ENCODE measurements around the gene PPEF2.

PPEF2 gene

DNA sequence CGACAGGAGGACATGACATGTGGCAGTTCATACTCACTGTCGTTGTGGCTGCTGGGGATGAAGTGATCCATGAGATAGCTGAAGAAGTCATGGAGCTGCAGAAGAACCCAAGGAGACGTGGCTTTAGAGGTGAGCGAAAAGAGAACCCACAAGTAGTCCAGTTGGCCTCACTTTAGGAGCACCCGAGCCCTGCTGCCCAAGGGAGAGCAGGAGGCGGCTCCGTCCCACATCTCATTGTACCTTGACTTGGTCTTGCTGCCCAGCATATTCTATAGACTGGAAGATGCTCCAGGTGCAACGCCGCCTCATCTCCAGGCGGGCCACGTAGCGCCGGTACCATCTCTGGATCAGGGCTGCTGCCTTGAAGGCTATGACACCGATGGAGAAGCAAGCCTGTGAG lies 10.6 kb downstream of the PPEF2 start:
- in situ Hi-C loops (cut with HindIII; ENCODE audit: low pct_ligation_motif_present, low sequenced_read_pairs), result no loop called here
- TF ChIP-seq CTCF (IDR thresholded peaks at IDR 0.05; ENCODE audit: low read depth, low read length, missing control alignments), result no peak
- Histone ChIP-seq H3K36me3 (replicated peaks) (no peaks in the 10 kb centered on the region), H3K27ac (no peak overlapping the region), H3K27me3 (replicated peaks) (no peaks in the 10 kb centered on the region), H3K4me3 (ENCODE audit: low read depth, low read length) (no peak overlapping the region)
- no peak for DNase-seq

DNA sequence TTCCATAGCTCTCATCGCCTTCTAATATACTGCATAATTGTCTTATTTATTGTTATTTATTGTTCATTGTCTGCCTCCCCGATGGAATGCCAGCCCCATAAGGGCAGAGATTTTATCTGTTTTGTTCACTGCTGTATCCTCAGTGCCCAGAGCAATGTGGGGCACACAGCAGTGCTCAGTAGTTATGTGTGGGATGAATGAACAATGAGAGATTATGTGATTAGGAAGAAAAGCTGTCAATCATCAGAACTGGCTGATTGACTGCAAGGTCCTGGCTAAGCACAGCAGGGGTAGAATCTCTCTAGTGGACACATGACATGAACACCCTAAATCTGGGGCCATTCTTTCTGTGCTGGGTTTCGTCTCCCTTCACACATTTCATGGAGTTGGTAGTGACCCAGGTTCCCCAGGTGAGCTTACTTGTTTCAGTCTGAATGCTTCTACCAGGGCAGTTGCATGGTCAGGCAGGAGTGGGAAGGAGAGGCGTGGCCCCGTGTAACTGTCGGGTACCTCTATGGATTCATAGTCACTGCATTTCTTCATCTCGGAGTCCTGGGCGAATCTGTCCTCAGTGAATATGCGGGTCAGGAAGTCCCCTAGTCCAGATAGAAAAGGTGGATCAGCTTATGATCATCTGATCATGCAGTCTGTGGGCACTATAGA lies 12.6 kb downstream of the PPEF2 start:
- in situ Hi-C loops (cut with HindIII; ENCODE audit: low pct_ligation_motif_present, low sequenced_read_pairs), result no loop called here
- no peak for DNase-seq
- Histone ChIP-seq H3K36me3 (replicated peaks) (no peaks in the 10 kb centered on the region), H3K27me3 (replicated peaks) (no peaks in the 10 kb centered on the region), H3K27ac (no peak overlapping the region), H3K4me3 (ENCODE audit: low read depth, low read length) (no peak overlapping the region)
- TF ChIP-seq CTCF (IDR thresholded peaks at IDR 0.05; ENCODE audit: low read depth, low read length, missing control alignments), result no peak

DNA sequence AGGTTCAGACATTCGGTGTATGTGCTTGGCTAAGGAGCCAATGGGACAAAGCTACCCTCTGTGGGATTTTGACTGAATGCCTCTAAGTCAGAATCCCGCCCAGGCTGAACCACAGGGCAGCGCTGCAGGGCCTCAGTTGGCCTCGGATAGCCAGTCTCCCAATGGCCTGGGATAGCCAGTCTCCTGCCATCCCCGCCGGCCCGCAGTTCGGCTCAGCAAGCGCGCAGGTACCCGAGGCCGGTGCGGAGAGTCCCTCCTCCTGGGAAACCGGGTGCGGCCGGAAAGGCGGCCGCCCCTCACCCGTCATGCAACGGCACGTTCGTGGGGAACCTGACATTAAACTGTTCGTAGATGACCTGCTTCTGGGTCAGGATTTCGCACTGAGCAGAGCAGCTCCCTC lies 16.1 kb downstream of the PPEF2 start:
- Histone ChIP-seq H3K27me3 (replicated peaks) (no peaks in the 10 kb centered on the region), H3K4me3 (ENCODE audit: low read depth, low read length) (no peak overlapping the region), H3K36me3 (replicated peaks) (no peaks in the 10 kb centered on the region), H3K27ac (no peak overlapping the region)
- DNase-seq, result no peak
- in situ Hi-C loops (cut with HindIII; ENCODE audit: low pct_ligation_motif_present, low sequenced_read_pairs), result no loop called here
- no peak for TF ChIP-seq CTCF (IDR thresholded peaks at IDR 0.05; ENCODE audit: low read depth, low read length, missing control alignments)

DNA sequence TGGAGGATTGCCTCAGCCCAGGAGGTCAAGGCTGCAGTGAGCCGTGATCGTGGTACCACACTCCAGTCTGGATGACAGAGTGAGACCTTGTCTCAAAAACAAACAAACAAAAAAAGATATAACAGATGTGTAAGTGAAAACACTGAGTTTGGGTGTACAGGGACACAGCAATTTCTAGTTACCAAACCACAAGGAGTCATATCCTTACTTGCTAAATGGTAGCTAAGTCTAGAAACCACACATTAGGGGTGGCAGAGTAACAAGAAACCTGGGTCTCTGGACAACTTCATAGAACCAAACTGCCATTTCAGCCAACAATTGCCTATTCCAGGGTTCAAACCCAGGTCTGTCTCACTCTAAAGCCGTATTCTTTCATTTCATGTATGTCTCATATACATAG lies 20.8 kb downstream of the PPEF2 start:
- H3K36me3 ChIP-seq (replicated peaks), result no peaks in the 10 kb centered on the region
- in situ Hi-C loops (cut with HindIII; ENCODE audit: low pct_ligation_motif_present, low sequenced_read_pairs), result no loop called here
- H3K4me3 ChIP-seq (ENCODE audit: low read depth, low read length), result no peak overlapping the region
- no peak for DNase-seq
- TF ChIP-seq CTCF (IDR thresholded peaks at IDR 0.05; ENCODE audit: low read depth, low read length, missing control alignments), result no peak
- H3K27me3 ChIP-seq (replicated peaks), result no peaks in the 10 kb centered on the region
- no peak overlapping the region for H3K27ac ChIP-seq

GRCh38 chr4:75880278-75880677 lies 22.0 kb downstream of the PPEF2 start:
- no peak for TF ChIP-seq CTCF (IDR thresholded peaks at IDR 0.05; ENCODE audit: low read depth, low read length, missing control alignments)
- H3K27ac ChIP-seq, result no peak overlapping the region
- in situ Hi-C loops (cut with HindIII; ENCODE audit: low pct_ligation_motif_present, low sequenced_read_pairs), result no loop called here

GRCh38 chr4:75878246-75878756 lies 24.0 kb downstream of the PPEF2 start:
- no peak for DNase-seq
- no peaks in the 10 kb centered on the region for H3K36me3 ChIP-seq (replicated peaks)
- in situ Hi-C loops (cut with HindIII; ENCODE audit: low pct_ligation_motif_present, low sequenced_read_pairs), result no loop called here
- no peak overlapping the region for H3K27ac ChIP-seq
- H3K4me3 ChIP-seq (ENCODE audit: low read depth, low read length), result no peak overlapping the region
- H3K27me3 ChIP-seq (replicated peaks), result no peaks in the 10 kb centered on the region
- TF ChIP-seq CTCF (IDR thresholded peaks at IDR 0.05; ENCODE audit: low read depth, low read length, missing control alignments), result no peak

More at GRCh38 chr4:75880278-75880677, 22.0 kb downstream of the PPEF2 start:
- DNase-seq, result no peak
- no peak overlapping the region for H3K4me3 ChIP-seq (ENCODE audit: low read depth, low read length)
- no peaks in the 10 kb centered on the region for H3K27me3 ChIP-seq (replicated peaks)
- H3K36me3 ChIP-seq (replicated peaks), result no peaks in the 10 kb centered on the region

Data from brain microvascular endothelial cell (primary cell).